Measurements from ENCODE around the gene PLEKHA4. TPM values are rescaled to one million over a fixed set of nuclear protein-coding genes. Genes with fewer than 3 reads are reported as not detected.

PLEKHA4 gene
- total and polyA plus RNA-seq, 2 experiments from 2014 or later, result 12.2 to 12.3 TPM

- Histone ChIP-seq H3K36me3 (ENCODE audit: insufficient read depth) (no peaks in the 10 kb centered on the region), H3K9me2 (ENCODE audit: insufficient read depth) (no peaks in the 10 kb centered on the region), H3K4me2 (no peak overlapping the region), H3K27me3 (ENCODE audit: insufficient read depth) (no peaks in the 10 kb centered on the region), H3K79me2 (replicated peaks; ENCODE audit: insufficient read depth) (no peaks in the 10 kb centered on the region), H3K4me1 (ENCODE audit: insufficient read depth) (peaks cover 7% of the 10 kb centered on the region; the same call in 1 of the 2 replicates), H4K20me1 (replicated peaks; ENCODE audit: insufficient read depth) (no peaks in the 10 kb centered on the region; the same call in 1 of the 2 replicates), H3F3A (replicated peaks; ENCODE audit: low read depth) (no peaks in the 10 kb centered on the region), H3K27ac (ENCODE audit: low read depth) (0 out of 2 replicates have a peak overlapping the region, but pooled peaks have one; percentile 17), H3K4me3 (no peak overlapping the region), H2AFZ (no peak overlapping the region)
- H3K27me3 Mint-ChIP-seq (ENCODE audit: insufficient read depth, low read depth, poor library complexity), result peaks cover 7% of the 10 kb centered on the region
- H3K27ac Mint-ChIP-seq, result 0 out of 2 replicates have a peak overlapping the region, but pooled peaks have one; percentile 32
- no peak overlapping the region; the same call in 2 of the 3 replicates for H3K4me3 Mint-ChIP-seq
- peaks cover 11% of the 10 kb centered on the region; the same call in 2 of the 3 replicates for H3K9me3 Mint-ChIP-seq
- peaks cover 3% of the 10 kb centered on the region; the same call in 1 of the 3 replicates for H3K4me1 Mint-ChIP-seq
- TF ChIP-seq STAT1 (IDR thresholded peaks at IDR 0.05; ENCODE audit: unreplicated experiment) (no peak), NANOG (IDR thresholded peaks at IDR 0.05; ENCODE audit: borderline replicate concordance) (no peak), ETS1 (IDR thresholded peaks at IDR 0.05) (peak; percentile 94), REST (IDR thresholded peaks at IDR 0.05; ENCODE audit: unreplicated experiment) (no peak), ZNF331 (CRISPR knock-in tag; IDR thresholded peaks at IDR 0.05; ENCODE audit: low read depth) (peak; percentile 28; the same call in 1 of the 2 replicates), JUNB (IDR thresholded peaks at IDR 0.05; ENCODE audit: unreplicated experiment) (no peak), EZH2phosphoT487 (IDR thresholded peaks at IDR 0.05; ENCODE audit: unreplicated experiment) (no peak), EZH2 (IDR thresholded peaks at IDR 0.05; ENCODE audit: low read depth, unreplicated experiment) (no peak), ZNF462 (CRISPR knock-in tag; IDR thresholded peaks at IDR 0.05) (no peak), CTCF (conservative IDR thresholded peaks at IDR 0.05; ENCODE audit: low read depth in 2 of 2) (no peak), CREB1 (CRISPR knock-in tag; IDR thresholded peaks at IDR 0.05; ENCODE audit: low read depth) (peak; percentile 63), POLR2AphosphoS5 (IDR thresholded peaks at IDR 0.05; ENCODE audit: low read depth) (no peak), ZNF114 (CRISPR knock-in tag; IDR thresholded peaks at IDR 0.05) (peak; percentile 98)
- ATAC-seq, result peak; percentile 87
- peak; percentile 90 for DNase-seq (ENCODE audit: low spot score)
- peaks cover 28% of the 10 kb centered on the region for H3K36me3 Mint-ChIP-seq (ENCODE audit: low read depth)
Observed at GRCh38 chr19:48881741-48882657, 13.6 kb upstream of the PLEKHA4 start.
